Left lung (tissue), 10 donors: Measurements from ENCODE around the gene GRID1. TPM values are rescaled to one million over a fixed set of nuclear protein-coding genes. Genes with fewer than 3 reads are reported as not detected.
"Not testable (repeated sequence)": the region's sequence is repeated elsewhere in the genome, so short reads cannot be mapped to it uniquely, and the experiment has no call there.

ENCODE experiments used
- ATAC-seq: fragments of 200-7000 bp; cut with Tn5 transposase; one replicate; pipeline ENCODE4 v1.9.1; 2020; ENCODE audit warnings: moderate library complexity
- DNase-seq, 4 donors: peaks; one replicate each; pipeline ENCODE4 v3.0.0-alpha.2; 2013 to 2020
- H3K27ac ChIP-seq, 2 donors: fragments of 200-600 bp; sonication (generic) in 1 of 2; one replicate each; pipeline versions ENCODE4 v1.5.0 to v1.8.0; 2020 to 2021
- H3K27me3 ChIP-seq, 2 donors: fragments of 200-600 bp; sonication (generic) in 1 of 2; one replicate each; pipeline versions ENCODE4 v1.5.0 to v1.8.0; 2020 to 2021
- H3K36me3 ChIP-seq, 2 donors: fragments of 200-600 bp; sonication (generic) in 1 of 2; one replicate each; pipeline versions ENCODE4 v1.5.0 to v1.8.0; 2020 to 2021
- H3K4me1 ChIP-seq, 2 donors: fragments of 200-600 bp; one replicate each; pipeline ENCODE4 v1.8.0; 2021
- H3K4me3 ChIP-seq, 2 donors: fragments of 200-600 bp; sonication (generic) in 1 of 2; one replicate each; pipeline versions ENCODE4 v1.5.0 to v1.8.0; 2020 to 2021; ENCODE audit warnings: mild to moderate bottlenecking in 1 of 2
- H3K9me3 ChIP-seq, 2 donors: fragments of 200-600 bp; sonication (generic) in 1 of 2; one replicate each; pipeline versions ENCODE4 v1.5.0 to v1.8.0; 2020 to 2021
- intact Hi-C, 2 donors: fragments of 100-400 bp; cut with DNase I; formaldehyde crosslinking; loops; one replicate each; pipeline versions ENCODE4 v1.11.2 to v1.14.2; 2022
- polyA plus RNA-seq, 6 donors: library from polyadenylated mRNA; unstranded; fragments of 120-200 nt; gene quantifications; one replicate each; pipeline ENCODE4 v1.2.1, GENCODE V29; 2013; ENCODE audit not compliant: insufficient read length in 6 of 6
- total RNA-seq, 2 donors: library from RNA; stranded (reverse); fragmentation: NEBNext Ultra II Directional; extraction: Animal tissue kit (Norgen Biotek cat#: 25700); gene quantifications; one replicate each; pipeline ENCODE4 v1.2.1, GENCODE V29; 2021
- TF ChIP-seq, protein P1 (sequence below), 2 donors: fragments of 200-600 bp; sonication (generic) in 1 of 2; IDR thresholded peaks; one replicate each; pipeline versions ENCODE4 v1.5.0 to v1.8.0; 2021; ENCODE audit warnings: antibody characterized with exemption in 2 of 2
- donor health status: DM: no; HTN: yes; CAD: no.
- donor health status: DM: no; HTN: no; CAD: no.

The GRID1 gene
- total and polyA plus RNA-seq, 8 donors = 0.81 to 2.6 (median 1.2) TPM

DNA sequence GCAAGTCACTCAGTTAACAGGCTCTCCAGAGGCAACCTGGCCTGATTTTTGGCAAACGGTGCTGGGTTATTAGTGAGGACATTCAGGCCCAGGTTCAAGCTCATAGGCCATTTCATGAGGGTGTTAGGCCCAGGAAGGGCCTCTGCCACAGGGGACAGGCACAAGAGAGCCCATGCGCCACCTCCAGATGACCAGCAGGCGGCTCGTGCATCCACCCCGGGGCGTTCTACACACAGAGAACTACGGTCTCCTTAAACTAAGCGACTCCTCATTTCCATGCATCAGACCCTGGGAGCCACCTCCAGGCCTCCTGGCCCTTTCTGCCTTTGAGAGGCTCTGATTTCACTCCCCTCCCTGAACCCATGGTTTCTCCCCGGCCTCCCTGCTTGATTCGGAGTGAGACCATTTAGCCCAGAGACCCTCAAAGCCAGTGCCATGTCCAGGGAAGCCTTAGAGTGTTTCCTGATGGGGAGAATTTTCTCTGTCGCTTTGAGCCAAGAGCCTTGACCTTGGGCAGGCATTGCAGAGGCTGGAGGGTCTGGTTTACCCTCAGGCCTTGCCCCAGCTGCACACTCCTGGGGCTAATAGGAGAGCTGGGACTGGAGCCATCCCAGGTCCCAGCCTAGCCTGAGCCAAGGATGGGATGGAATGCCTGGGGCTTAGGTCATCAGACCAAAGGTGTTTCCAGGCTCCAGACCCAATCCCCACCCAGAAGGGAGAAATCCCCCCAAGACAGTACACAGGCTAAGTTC, 188.0 kb downstream of the GRID1 start:
- ATAC-seq = peak; percentile 53
- peaks cover 0 to 6% of the 10 kb centered on the region in 2 donors for H3K27me3 ChIP-seq
- TF ChIP-seq, protein P1, sequence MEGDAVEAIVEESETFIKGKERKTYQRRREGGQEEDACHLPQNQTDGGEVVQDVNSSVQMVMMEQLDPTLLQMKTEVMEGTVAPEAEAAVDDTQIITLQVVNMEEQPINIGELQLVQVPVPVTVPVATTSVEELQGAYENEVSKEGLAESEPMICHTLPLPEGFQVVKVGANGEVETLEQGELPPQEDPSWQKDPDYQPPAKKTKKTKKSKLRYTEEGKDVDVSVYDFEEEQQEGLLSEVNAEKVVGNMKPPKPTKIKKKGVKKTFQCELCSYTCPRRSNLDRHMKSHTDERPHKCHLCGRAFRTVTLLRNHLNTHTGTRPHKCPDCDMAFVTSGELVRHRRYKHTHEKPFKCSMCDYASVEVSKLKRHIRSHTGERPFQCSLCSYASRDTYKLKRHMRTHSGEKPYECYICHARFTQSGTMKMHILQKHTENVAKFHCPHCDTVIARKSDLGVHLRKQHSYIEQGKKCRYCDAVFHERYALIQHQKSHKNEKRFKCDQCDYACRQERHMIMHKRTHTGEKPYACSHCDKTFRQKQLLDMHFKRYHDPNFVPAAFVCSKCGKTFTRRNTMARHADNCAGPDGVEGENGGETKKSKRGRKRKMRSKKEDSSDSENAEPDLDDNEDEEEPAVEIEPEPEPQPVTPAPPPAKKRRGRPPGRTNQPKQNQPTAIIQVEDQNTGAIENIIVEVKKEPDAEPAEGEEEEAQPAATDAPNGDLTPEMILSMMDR (IDR thresholded peaks at IDR 0.05) = no peak
- peak in 1 of 4 donors; percentile 10 for DNase-seq
- no peaks in the 10 kb centered on the region for H3K36me3 ChIP-seq
- no peaks in the 10 kb centered on the region for H3K9me3 ChIP-seq
- H3K4me1 ChIP-seq = no peaks in the 10 kb centered on the region
- H3K27ac ChIP-seq = no peak overlapping the region
- intact Hi-C loops = no loop called here
- H3K4me3 ChIP-seq = no peak overlapping the region

DNA sequence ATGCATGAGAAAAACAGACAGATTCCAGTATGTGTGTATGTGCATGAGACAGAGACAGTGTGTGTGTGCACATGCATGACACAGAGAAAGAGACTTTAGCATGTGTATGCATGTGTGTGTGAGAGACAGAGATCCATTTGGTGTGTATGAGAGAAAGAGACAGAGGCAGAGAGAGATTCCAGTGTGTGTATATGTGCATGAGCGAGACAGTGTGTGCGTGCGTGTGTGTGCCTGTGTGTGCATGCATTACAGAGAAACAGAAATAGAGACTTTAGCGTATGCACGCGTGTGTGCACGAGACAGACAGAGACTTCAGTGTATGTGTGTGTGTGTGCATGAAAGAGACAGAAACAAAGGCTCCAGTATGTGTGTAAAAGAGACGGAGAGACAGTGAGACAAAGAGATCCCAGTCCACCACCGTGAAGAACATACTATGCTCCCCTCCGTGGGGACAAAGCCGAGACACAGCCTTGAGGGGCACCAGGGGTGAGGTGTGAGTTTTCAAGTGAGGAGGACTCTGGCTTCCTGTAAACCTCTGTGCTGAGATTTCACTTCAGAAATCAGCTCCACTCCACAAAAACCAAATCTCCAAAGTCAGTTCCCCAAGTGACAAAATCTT, 188.9 kb downstream of the GRID1 start:
- H3K4me3 ChIP-seq = no peak overlapping the region
- DNase-seq = no peak
- H3K36me3 ChIP-seq = no peaks in the 10 kb centered on the region
- H3K9me3 ChIP-seq = no peaks in the 10 kb centered on the region
- H3K27ac ChIP-seq = no peak overlapping the region
- no peaks in the 10 kb centered on the region for H3K4me1 ChIP-seq
- H3K27me3 ChIP-seq = peaks cover 0 to 6% of the 10 kb centered on the region in 2 donors
- TF ChIP-seq, protein P1 (IDR thresholded peaks at IDR 0.05) = no peak
- ATAC-seq = no peak
- intact Hi-C loops = no loop called here

DNA sequence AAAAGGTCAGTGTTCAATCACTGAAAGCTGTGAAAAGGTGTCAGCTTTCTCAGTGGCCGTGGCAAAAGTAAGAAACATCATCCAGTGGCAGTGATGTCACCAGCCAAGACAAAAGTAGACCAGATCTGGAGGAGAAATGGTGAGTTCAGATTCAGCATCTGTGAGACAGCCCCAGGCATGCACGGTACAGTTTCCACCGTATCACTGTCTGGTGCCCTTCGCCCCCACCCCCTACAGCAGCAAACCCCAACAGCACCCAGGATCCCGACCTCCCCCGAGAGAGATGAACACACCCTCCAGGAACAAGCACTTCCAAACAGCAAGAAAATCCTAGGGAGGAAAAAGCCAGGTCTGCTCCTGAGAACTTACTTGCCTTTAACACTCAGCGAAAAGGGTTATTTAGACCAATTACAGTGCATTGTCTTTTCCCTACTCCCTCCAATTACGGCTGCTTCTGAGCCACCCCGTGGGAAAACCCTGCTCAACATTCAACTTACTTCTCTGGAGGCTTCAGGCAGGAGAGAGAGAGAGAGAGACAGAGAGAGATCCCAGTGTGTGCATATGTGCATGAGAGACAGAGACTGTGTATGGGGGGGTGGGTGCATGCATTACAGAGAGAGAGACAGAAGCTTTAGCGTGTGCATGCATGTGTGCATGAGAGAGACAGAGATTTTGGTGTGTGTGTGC, 189.6 kb downstream of the GRID1 start:
- ATAC-seq (no peak), DNase-seq (no peak)
- H3K9me3 ChIP-seq = no peaks in the 10 kb centered on the region
- H3K36me3 ChIP-seq = no peaks in the 10 kb centered on the region
- no peaks in the 10 kb centered on the region for H3K4me1 ChIP-seq
- H3K27me3 ChIP-seq = peaks cover 0 to under 1% of the 10 kb centered on the region in 2 donors
- H3K27ac ChIP-seq = no peak overlapping the region
- intact Hi-C loops = no loop called here
- TF ChIP-seq, protein P1 (IDR thresholded peaks at IDR 0.05) = no peak
- no peak overlapping the region for H3K4me3 ChIP-seq

- H3K36me3 ChIP-seq, H3K4me3 ChIP-seq, intact Hi-C loops, DNase-seq, H3K9me3 ChIP-seq, H3K4me1 ChIP-seq, ATAC-seq, H3K27me3 ChIP-seq, H3K27ac ChIP-seq: not testable (repeated sequence)
Measured at GRCh38 chr10:86175476-86175875, 191.1 kb downstream of the GRID1 start.

- no peak for ATAC-seq
- no peak overlapping the region for H3K27ac ChIP-seq
- H3K4me3 ChIP-seq = no peak overlapping the region
- intact Hi-C loops = no loop called here
- TF ChIP-seq, protein P1 (IDR thresholded peaks at IDR 0.05) = no peak
- H3K4me1 ChIP-seq = no peaks in the 10 kb centered on the region
- no peaks in the 10 kb centered on the region for H3K27me3 ChIP-seq
- DNase-seq = no peak
- no peaks in the 10 kb centered on the region for H3K36me3 ChIP-seq
- no peaks in the 10 kb centered on the region for H3K9me3 ChIP-seq
Measured at GRCh38 chr10:86172301-86172700, 194.3 kb downstream of the GRID1 start.
